ENCODE data around the gene UQCC3.

UQCC3 gene

DNA sequence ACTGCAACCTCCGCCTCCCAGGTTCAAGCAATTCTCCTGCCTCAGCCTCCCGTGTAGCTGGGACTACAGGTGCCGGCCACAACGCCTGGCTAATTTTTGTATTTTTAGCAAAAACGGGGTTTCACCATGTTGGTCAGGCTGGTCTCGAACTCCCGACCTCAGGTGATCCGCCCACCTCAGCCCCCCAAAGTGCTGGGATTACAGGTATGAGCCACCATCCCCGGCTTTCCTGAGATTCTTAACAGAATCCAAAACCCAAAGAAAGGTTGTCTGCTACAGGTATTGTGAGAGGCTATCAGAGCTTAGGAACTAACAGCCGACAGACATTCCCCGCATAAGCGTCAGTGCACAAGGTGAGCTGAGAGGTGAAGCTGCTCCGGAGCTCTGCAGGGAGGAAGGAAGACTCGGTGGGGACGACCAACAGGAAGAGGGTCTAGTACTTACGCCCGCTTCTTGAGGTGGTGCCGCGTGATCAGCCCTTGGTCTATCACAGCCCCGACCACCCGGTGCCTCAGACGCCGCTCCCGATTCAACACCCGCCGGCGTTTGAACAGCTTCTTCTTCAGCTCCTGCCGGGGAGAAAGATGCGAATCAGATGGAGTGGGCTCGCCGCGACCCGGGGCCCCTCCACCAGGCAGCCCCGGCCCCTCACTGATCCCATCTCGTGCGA lies 6.9 kb upstream of the UQCC3 start:
- peaks cover 56% of the 10 kb centered on the region for H3K36me3 ChIP-seq
- no peaks in the 10 kb centered on the region for H3K9me3 ChIP-seq (ENCODE audit: severe bottlenecking)
- peak; percentile 56 for DNase-seq

DNA sequence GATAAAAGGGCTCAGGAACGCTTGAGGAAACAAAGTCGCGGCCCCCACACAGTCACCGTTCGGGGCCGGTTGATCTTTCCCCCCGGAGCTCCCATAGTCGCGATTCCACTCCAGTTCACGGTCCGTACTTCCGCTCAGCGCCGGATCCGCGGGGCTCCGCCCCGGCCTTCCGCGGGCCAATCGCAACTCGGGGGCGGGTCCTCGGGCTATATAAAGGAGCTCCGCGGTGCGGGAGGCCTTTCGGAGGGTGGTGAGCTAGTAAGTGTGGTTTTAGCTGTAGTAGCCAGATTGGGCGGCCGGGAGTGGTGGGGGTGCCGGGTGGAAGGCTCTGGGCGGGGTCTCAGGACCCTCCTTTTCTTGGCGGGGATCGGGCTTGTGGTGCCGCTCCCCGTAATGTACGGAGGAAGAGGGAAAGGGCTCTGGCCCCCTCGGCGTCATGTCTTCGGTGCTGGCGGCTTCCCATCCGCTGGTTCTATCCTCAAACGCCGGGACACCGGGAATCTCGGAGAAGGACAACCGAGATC lies 6.3 kb upstream of the UQCC3 start, which contains the start of the genes C11orf98 and CSKMT:
Gene C11orf98, minus strand, starts transcription at position 136 of the 524 bp plus-strand sequence. Its CDS starts 41 bp downstream, at position 95.
Gene CSKMT, plus strand, starts transcription at position 238 of the 524 bp plus-strand sequence. CDS start 568 bp downstream, outside the sequence.
- H3K27ac ChIP-seq = peak within 1 kb of the TSS; percentile 87
- H3K9me3 ChIP-seq (ENCODE audit: severe bottlenecking) = no peaks in the 10 kb centered on the region
- H3K36me3 ChIP-seq = peaks cover 56% of the 10 kb centered on the region
- H3K4me3 ChIP-seq (ENCODE audit: low read depth, low read length) = peak within 1 kb of the TSS; percentile 96
- TF ChIP-seq, protein P1, sequence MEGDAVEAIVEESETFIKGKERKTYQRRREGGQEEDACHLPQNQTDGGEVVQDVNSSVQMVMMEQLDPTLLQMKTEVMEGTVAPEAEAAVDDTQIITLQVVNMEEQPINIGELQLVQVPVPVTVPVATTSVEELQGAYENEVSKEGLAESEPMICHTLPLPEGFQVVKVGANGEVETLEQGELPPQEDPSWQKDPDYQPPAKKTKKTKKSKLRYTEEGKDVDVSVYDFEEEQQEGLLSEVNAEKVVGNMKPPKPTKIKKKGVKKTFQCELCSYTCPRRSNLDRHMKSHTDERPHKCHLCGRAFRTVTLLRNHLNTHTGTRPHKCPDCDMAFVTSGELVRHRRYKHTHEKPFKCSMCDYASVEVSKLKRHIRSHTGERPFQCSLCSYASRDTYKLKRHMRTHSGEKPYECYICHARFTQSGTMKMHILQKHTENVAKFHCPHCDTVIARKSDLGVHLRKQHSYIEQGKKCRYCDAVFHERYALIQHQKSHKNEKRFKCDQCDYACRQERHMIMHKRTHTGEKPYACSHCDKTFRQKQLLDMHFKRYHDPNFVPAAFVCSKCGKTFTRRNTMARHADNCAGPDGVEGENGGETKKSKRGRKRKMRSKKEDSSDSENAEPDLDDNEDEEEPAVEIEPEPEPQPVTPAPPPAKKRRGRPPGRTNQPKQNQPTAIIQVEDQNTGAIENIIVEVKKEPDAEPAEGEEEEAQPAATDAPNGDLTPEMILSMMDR (IDR thresholded peaks at IDR 0.05; ENCODE audit: low read depth, low read length) = no peak
- H3K27me3 ChIP-seq (ENCODE audit: insufficient read depth, low read depth, severe bottlenecking) = no peaks in the 10 kb centered on the region
- peak; percentile 96 for DNase-seq

More for the DNA sequence above, 6.9 kb upstream of the UQCC3 start:
- no peaks in the 10 kb centered on the region for H3K27me3 ChIP-seq (ENCODE audit: insufficient read depth, low read depth, severe bottlenecking)
- H3K27ac ChIP-seq = peak overlapping the region; percentile 87
- TF ChIP-seq, protein P1 (IDR thresholded peaks at IDR 0.05; ENCODE audit: low read depth, low read length) = no peak
- peak overlapping the region; percentile 96 for H3K4me3 ChIP-seq (ENCODE audit: low read depth, low read length)

DNA sequence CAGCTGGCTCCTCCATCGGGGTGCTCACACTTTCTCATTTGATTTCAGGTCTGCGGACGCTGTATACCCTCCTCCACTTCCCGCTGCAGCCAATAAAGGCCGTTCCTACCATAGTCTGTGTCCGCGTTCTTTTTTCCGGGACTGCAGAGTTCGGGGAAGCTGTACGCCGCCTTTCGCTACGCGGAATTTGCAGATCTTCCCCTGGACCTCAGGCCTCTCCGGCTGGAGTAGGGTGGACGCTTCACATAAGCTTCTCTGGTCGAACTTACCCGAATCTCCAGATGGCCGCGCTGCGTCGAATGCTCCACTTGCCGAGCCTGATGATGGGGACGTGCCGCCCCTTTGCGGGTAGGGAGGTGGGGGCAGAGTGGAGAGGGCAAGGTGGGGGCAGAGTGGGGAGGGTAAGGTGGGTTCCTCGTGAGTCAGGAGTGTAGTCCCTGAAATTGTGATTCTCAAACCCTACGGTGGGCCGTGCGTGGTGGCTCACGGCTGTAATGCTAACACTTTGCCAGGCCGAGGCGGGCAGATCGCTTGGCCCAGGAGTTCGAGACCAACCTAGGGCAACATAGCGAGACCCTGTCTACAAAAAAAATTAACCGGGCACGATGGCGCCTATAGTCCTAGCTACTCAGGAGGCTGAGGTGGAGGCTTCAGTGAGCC lies 5.7 kb upstream of the UQCC3 start:
- Histone ChIP-seq H3K4me3 (ENCODE audit: low read depth, low read length) (peak overlapping the region; percentile 96), H3K27me3 (ENCODE audit: insufficient read depth, low read depth, severe bottlenecking) (no peaks in the 10 kb centered on the region), H3K9me3 (ENCODE audit: severe bottlenecking) (no peaks in the 10 kb centered on the region), H3K27ac (peak overlapping the region; percentile 87), H3K36me3 (peaks cover 54% of the 10 kb centered on the region)
- TF ChIP-seq, protein P1 (IDR thresholded peaks at IDR 0.05; ENCODE audit: low read depth, low read length) = no peak
- DNase-seq = peak; percentile 60

DNA sequence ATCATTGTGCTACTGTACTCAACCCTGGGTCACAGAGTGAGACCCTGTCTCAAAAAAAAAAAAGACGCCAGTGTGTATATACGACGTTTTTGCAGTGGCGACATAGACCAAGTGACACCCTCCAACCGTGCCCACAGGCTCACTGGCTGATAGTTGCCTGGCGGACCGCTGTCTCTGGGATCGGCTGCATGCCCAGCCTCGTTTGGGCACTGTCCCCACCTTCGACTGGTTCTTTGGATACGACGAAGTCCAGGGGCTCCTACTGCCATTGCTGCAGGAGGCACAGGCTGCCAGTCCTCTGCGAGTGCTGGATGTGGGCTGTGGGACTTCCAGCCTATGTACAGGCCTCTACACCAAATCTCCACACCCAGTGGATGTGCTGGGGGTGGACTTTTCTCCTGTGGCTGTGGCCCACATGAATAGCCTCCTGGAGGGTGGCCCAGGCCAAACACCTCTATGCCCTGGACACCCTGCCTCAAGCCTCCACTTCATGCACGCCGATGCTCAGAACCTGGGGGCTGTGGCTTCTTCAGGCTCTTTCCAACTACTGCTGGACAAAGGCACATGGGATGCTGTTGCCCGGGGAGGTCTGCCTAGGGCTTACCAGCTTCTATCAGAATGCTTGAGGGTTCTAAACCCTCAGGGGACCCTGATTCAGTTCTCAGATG lies 5.1 kb upstream of the UQCC3 start:
- no peak for DNase-seq
- Histone ChIP-seq H3K27ac (peak overlapping the region; percentile 87), H3K36me3 (peaks cover 47% of the 10 kb centered on the region), H3K9me3 (ENCODE audit: severe bottlenecking) (no peaks in the 10 kb centered on the region), H3K27me3 (ENCODE audit: insufficient read depth, low read depth, severe bottlenecking) (no peaks in the 10 kb centered on the region), H3K4me3 (ENCODE audit: low read depth, low read length) (peak overlapping the region; percentile 96)
- TF ChIP-seq, protein P1 (IDR thresholded peaks at IDR 0.05; ENCODE audit: low read depth, low read length) = no peak

DNA sequence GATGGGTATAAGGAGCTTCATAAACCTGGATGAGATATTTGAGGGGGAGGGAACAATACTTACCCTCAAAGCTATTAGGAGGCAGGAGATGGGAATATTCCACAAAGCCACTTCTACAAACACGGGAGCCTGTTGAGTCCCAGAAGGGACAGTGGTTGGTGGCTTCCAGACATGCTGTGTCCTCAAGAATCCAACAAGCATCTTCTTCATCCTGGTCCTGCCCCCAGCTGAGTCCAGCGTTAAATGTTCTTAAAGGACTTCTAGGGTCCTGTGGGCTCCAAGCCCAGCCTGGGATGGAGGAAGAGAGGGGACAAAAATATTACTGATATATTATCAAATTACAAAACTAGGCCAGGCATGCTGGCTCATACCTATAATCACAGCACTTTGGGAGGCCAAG lies 4.0 kb upstream of the UQCC3 start:
- H3K27me3 ChIP-seq (ENCODE audit: insufficient read depth, low read depth, severe bottlenecking) = no peaks in the 10 kb centered on the region
- TF ChIP-seq, protein P1 (IDR thresholded peaks at IDR 0.05; ENCODE audit: low read depth, low read length) = no peak
- H3K36me3 ChIP-seq = peaks cover 44% of the 10 kb centered on the region
- H3K4me3 ChIP-seq (ENCODE audit: low read depth, low read length) = no peak overlapping the region
- DNase-seq = no peak
- no peaks in the 10 kb centered on the region for H3K9me3 ChIP-seq (ENCODE audit: severe bottlenecking)
- H3K27ac ChIP-seq = peak overlapping the region; percentile 87

Measured in WERI-Rb-1 (cell line).